ENCODE measurements around the gene FBLN1.

DNA sequence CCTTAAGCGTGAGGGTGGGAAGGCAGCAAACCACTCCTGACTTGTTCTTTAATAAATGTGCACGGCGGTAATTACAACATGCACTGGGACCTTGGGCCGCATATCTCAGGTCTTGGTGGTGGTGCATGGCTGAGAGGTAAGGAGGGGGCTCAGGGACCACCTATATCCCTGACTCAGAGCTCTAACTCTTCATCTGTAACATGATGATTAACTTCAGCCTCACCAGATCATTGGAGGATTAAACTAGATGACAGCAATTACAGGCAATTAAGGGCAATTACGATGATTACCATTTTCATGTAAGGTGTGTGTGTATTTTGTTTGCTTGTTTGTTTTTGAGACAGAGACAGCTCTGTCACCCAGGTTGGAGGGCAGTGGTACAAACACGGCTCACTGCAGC lies 45.0 kb downstream of the FBLN1 start:
- TF ChIP-seq, protein P1, sequence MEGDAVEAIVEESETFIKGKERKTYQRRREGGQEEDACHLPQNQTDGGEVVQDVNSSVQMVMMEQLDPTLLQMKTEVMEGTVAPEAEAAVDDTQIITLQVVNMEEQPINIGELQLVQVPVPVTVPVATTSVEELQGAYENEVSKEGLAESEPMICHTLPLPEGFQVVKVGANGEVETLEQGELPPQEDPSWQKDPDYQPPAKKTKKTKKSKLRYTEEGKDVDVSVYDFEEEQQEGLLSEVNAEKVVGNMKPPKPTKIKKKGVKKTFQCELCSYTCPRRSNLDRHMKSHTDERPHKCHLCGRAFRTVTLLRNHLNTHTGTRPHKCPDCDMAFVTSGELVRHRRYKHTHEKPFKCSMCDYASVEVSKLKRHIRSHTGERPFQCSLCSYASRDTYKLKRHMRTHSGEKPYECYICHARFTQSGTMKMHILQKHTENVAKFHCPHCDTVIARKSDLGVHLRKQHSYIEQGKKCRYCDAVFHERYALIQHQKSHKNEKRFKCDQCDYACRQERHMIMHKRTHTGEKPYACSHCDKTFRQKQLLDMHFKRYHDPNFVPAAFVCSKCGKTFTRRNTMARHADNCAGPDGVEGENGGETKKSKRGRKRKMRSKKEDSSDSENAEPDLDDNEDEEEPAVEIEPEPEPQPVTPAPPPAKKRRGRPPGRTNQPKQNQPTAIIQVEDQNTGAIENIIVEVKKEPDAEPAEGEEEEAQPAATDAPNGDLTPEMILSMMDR (IDR thresholded peaks at IDR 0.05) = no peak
- no peak for TF ChIP-seq POLR2AphosphoS5 (IDR thresholded peaks at IDR 0.05)

Measured in transverse colon (tissue), 4 donors.